ENCODE data around the gene ZG16B. TPM values are rescaled to one million over a fixed set of nuclear protein-coding genes. Genes with fewer than 3 reads are reported as not detected.

Gene ZG16B
- total RNA-seq, 1 experiment from 2014 or later: 8.6 TPM

GRCh38 chr16:2871926-2872325 is 41.8 kb downstream of the ZG16B start:
- Histone ChIP-seq H3K9ac (ENCODE audit: low read length) (no peak overlapping the region), H3K4me1 (ENCODE audit: insufficient read depth, low read length) (peaks cover 7% of the 10 kb centered on the region; the same call in 1 of the 2 replicates), H3K27ac (ENCODE audit: low read length) (no peak overlapping the region), H3K79me2 (ENCODE audit: low read length) (no peaks in the 10 kb centered on the region), H3F3A (ENCODE audit: low read length, unreplicated experiment) (peaks cover 5% of the 10 kb centered on the region), H3K9me3 (ENCODE audit: low read length) (no peaks in the 10 kb centered on the region), H3K4me3 (ENCODE audit: low read length) (no peak overlapping the region), H3K9me2 (replicated peaks; ENCODE audit: low read length) (no peaks in the 10 kb centered on the region), H3K27me3 (ENCODE audit: low read length) (no peaks in the 10 kb centered on the region), H2AFZ (ENCODE audit: low read length) (no peak overlapping the region), H3K4me2 (ENCODE audit: low read length) (no peak overlapping the region), H4K20me1 (ENCODE audit: low read length) (no peaks in the 10 kb centered on the region), H3K36me3 (ENCODE audit: low read depth, low read length) (no peaks in the 10 kb centered on the region)
- intact Hi-C loops (cut with micrococcal nuclease): no loop called here
- TF ChIP-seq EZH2 (IDR thresholded peaks at IDR 0.05; ENCODE audit: low read length, unreplicated experiment) (no peak), EZH2phosphoT487 (IDR thresholded peaks at IDR 0.05; ENCODE audit: borderline replicate concordance, low read length) (no peak)
- TF ChIP-seq, protein P1, sequence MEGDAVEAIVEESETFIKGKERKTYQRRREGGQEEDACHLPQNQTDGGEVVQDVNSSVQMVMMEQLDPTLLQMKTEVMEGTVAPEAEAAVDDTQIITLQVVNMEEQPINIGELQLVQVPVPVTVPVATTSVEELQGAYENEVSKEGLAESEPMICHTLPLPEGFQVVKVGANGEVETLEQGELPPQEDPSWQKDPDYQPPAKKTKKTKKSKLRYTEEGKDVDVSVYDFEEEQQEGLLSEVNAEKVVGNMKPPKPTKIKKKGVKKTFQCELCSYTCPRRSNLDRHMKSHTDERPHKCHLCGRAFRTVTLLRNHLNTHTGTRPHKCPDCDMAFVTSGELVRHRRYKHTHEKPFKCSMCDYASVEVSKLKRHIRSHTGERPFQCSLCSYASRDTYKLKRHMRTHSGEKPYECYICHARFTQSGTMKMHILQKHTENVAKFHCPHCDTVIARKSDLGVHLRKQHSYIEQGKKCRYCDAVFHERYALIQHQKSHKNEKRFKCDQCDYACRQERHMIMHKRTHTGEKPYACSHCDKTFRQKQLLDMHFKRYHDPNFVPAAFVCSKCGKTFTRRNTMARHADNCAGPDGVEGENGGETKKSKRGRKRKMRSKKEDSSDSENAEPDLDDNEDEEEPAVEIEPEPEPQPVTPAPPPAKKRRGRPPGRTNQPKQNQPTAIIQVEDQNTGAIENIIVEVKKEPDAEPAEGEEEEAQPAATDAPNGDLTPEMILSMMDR (conservative IDR thresholded peaks at IDR 0.05; ENCODE audit: low read depth, low read length): no peak
- DNase-seq (no peak), ATAC-seq (no peak)
- ChIA-PET CTCF (interaction anchor here (0.6 kb wide), 1 partner anchor 33 kb away, joined by 4 read pairs; no protein-coding TSS in a partner anchor), POLR2A (ENCODE audit: unreplicated experiment) (no interaction called here)
- BruUV-seq (replicated peaks): no TSS peak

DNA sequence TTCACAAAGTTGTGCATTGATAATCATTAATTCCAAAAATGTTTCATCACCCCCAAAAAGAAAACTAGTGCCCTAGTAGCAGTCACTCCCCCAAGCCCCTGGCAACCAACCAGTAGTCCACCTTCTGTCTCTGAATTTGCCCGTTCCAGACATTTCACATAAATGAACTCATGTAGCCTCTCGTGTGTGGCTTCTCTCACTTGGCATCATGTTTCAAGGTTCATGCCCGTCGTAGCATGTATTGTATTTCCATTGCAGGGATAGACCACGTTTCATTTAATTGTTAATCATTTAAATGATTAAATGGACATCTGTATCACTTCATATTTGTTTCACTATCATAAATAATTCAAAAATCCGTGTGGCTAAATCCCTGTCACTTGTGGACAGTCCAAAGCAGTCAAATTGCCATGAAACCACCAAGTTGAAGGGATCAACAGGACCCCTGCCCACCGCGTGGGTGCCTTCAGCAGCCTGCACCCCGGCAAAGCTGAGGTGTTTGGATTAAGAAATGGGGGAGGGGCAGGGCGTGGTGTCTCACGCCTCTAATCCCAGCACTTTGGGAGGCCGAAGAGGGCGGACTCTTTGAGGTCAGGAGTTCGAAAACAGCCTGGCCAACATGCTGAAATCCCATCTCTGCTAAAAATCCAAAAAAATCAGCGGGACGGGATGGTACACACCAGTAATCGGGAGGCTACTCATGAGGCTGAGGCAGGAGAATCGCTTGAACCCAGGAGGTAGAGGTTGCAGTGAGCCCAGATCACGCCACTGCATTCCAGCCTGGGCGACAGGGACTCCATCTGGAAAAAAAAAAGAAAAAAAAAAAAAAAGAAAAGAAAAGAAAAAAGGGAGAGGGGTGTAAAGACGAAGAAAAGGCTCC is 44.2 kb downstream of the ZG16B start:
- Histone ChIP-seq H3K27me3 (ENCODE audit: low read length) (no peaks in the 10 kb centered on the region), H3K79me2 (ENCODE audit: low read length) (no peaks in the 10 kb centered on the region), H3K27ac (ENCODE audit: low read length) (no peak overlapping the region), H2AFZ (ENCODE audit: low read length) (peak overlapping the region; percentile 38; the same call in 1 of the 2 replicates), H4K20me1 (ENCODE audit: low read length) (no peaks in the 10 kb centered on the region), H3K4me2 (ENCODE audit: low read length) (0 out of 2 replicates have a peak overlapping the region, but pooled peaks have one; percentile 16), H3F3A (ENCODE audit: low read length, unreplicated experiment) (no peaks in the 10 kb centered on the region), H3K9me3 (ENCODE audit: low read length) (no peaks in the 10 kb centered on the region), H3K4me3 (ENCODE audit: low read length) (no peak overlapping the region), H3K36me3 (ENCODE audit: low read depth, low read length) (no peaks in the 10 kb centered on the region), H3K9me2 (replicated peaks; ENCODE audit: low read length) (no peaks in the 10 kb centered on the region), H3K9ac (ENCODE audit: low read length) (no peak overlapping the region), H3K4me1 (ENCODE audit: insufficient read depth, low read length) (no peaks in the 10 kb centered on the region)
- no TSS peak for BruUV-seq (replicated peaks)
- ATAC-seq (no peak), DNase-seq (no peak)
- ChIA-PET CTCF (interaction anchor here (0.6 to 0.7 kb wide), 2 partner anchors 36 to 49 kb away, joined by 5 to 20 read pairs; no protein-coding TSS in a partner anchor), POLR2A (ENCODE audit: unreplicated experiment) (interaction anchor here (0.7 kb wide), 1 partner anchor 37 kb away, joined by 5 read pairs; the partner anchor contains the start of gene FLYWCH1)
- intact Hi-C loops (cut with micrococcal nuclease): loop anchor here (2.0 kb wide), 2 partner anchors 45 to 53 kb away; no protein-coding TSS in a partner anchor
- no peak for TF ChIP-seq EZH2phosphoT487 (IDR thresholded peaks at IDR 0.05; ENCODE audit: borderline replicate concordance, low read length)
- TF ChIP-seq, protein P1 (conservative IDR thresholded peaks at IDR 0.05; ENCODE audit: low read depth, low read length): no peak
- TF ChIP-seq EZH2 (IDR thresholded peaks at IDR 0.05; ENCODE audit: low read length, unreplicated experiment): no peak

Measured in PC-3 (cell line).